ENCODE data around the gene RAB34.

RAB34 gene

GRCh38 chr17:28763137-28763799 lies 45.6 kb upstream of the RAB34 start:
- TF ChIP-seq EZH2phosphoT487 (IDR thresholded peaks at IDR 0.05; ENCODE audit: borderline replicate concordance, low read length) = no peak
- TF ChIP-seq, protein P1, sequence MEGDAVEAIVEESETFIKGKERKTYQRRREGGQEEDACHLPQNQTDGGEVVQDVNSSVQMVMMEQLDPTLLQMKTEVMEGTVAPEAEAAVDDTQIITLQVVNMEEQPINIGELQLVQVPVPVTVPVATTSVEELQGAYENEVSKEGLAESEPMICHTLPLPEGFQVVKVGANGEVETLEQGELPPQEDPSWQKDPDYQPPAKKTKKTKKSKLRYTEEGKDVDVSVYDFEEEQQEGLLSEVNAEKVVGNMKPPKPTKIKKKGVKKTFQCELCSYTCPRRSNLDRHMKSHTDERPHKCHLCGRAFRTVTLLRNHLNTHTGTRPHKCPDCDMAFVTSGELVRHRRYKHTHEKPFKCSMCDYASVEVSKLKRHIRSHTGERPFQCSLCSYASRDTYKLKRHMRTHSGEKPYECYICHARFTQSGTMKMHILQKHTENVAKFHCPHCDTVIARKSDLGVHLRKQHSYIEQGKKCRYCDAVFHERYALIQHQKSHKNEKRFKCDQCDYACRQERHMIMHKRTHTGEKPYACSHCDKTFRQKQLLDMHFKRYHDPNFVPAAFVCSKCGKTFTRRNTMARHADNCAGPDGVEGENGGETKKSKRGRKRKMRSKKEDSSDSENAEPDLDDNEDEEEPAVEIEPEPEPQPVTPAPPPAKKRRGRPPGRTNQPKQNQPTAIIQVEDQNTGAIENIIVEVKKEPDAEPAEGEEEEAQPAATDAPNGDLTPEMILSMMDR (IDR thresholded peaks at IDR 0.05; ENCODE audit: low read depth, low read length, poor library complexity, severe bottlenecking) = no peak
- no peaks in the 10 kb centered on the region for H3F3A ChIP-seq (ENCODE audit: control insufficient read depth, insufficient read depth)
- no peaks in the 10 kb centered on the region for H3K9me3 ChIP-seq (ENCODE audit: control insufficient read depth, insufficient read depth, low read length)
- no peaks in the 10 kb centered on the region for H3K27me3 ChIP-seq (ENCODE audit: control insufficient read depth, low read length)
- no peaks in the 10 kb centered on the region for H4K20me1 ChIP-seq (ENCODE audit: control insufficient read depth, insufficient read depth, low read depth, low read length)
- H3K4me2 ChIP-seq (ENCODE audit: low read length) = no peak overlapping the region
- no peaks in the 10 kb centered on the region for H3K79me2 ChIP-seq (ENCODE audit: control insufficient read depth, low read length)
- no peak overlapping the region for H3K27ac ChIP-seq (ENCODE audit: low read depth, low read length)
- no peak overlapping the region for H3K4me3 ChIP-seq (ENCODE audit: low read length)
- peaks cover 9% of the 10 kb centered on the region for H3K4me1 ChIP-seq (ENCODE audit: control insufficient read depth, low read length)
- peaks cover 39% of the 10 kb centered on the region for H3K36me3 ChIP-seq (ENCODE audit: control insufficient read depth, low read length)
- H3K9me2 ChIP-seq (replicated peaks; ENCODE audit: control insufficient read depth, low read length) = no peaks in the 10 kb centered on the region

DNA sequence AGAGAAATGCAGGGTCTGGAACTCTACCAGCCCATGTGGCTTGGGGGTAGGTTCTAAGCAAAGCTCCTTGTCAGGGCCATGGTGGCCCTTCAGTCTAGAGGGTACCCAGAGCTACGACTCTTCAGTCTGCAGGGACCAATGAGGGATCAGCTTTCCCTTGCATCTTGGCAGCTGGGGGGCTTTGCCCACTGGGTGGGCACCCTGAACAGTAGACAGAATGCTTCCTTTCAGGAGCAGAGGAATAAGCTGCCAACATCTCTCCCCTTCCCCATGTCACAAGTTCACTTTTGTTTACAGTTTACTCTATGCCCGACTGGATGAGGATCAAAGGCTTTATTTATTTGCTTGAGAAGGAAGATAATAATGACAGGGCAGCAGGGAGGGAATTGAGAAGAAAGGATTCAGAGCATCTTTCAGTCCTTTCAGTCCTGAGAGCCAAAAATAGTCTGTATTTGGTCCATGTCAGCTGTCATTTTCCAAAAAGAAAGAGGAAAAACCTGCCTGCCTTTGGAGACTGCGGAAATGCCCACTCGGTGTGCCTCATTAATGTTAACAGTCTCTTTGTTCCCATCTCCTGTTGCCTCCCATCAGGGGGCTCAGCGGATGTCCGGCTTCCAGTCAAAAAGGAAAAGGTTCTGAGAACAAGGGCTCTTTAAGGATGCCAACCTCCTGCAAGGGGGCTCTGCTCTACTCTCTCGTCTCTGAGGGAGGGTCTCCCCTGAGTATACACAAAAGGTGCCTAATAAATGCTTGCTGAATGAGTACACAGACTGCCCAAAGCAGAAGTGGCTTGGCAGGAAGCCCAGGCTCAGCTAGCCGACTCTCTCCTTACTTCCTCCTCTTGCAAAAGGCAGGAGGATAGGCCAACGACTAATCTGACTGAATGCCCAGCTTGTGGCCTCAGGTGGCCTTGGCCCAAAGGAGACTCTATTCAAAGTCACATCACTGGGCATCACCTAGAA lies 43.2 kb upstream of the RAB34 start:
- H3K36me3 ChIP-seq (ENCODE audit: control insufficient read depth, low read length) = peaks cover 34% of the 10 kb centered on the region
- no peak overlapping the region for H3K27ac ChIP-seq (ENCODE audit: low read depth, low read length)

GRCh38 chr17:28759256-28759865 lies 41.7 kb upstream of the RAB34 start:
- Histone ChIP-seq H3K4me2 (ENCODE audit: low read length) (no peak overlapping the region), H3K36me3 (ENCODE audit: control insufficient read depth, low read length) (peaks cover 34% of the 10 kb centered on the region), H4K20me1 (ENCODE audit: control insufficient read depth, insufficient read depth, low read depth, low read length) (0 out of 2 replicates have a peak, but pooled peaks cover 2% of the 10 kb centered on the region), H3F3A (ENCODE audit: control insufficient read depth, insufficient read depth) (no peaks in the 10 kb centered on the region; the same call in 1 of the 2 replicates), H3K4me3 (ENCODE audit: low read length) (no peak overlapping the region), H3K27ac (ENCODE audit: low read depth, low read length) (no peak overlapping the region), H3K27me3 (ENCODE audit: control insufficient read depth, low read length) (no peaks in the 10 kb centered on the region), H3K9me2 (replicated peaks; ENCODE audit: control insufficient read depth, low read length) (no peaks in the 10 kb centered on the region), H3K4me1 (ENCODE audit: control insufficient read depth, low read length) (peaks cover 9% of the 10 kb centered on the region), H3K79me2 (ENCODE audit: control insufficient read depth, low read length) (no peaks in the 10 kb centered on the region), H3K9me3 (ENCODE audit: control insufficient read depth, insufficient read depth, low read length) (no peaks in the 10 kb centered on the region)
- no peak for TF ChIP-seq EZH2phosphoT487 (IDR thresholded peaks at IDR 0.05; ENCODE audit: borderline replicate concordance, low read length)
- TF ChIP-seq, protein P1 (IDR thresholded peaks at IDR 0.05; ENCODE audit: low read depth, low read length, poor library complexity, severe bottlenecking) = no peak

More for the DNA sequence above, 43.2 kb upstream of the RAB34 start:
- Histone ChIP-seq H3K9me3 (ENCODE audit: control insufficient read depth, insufficient read depth, low read length) (no peaks in the 10 kb centered on the region), H4K20me1 (ENCODE audit: control insufficient read depth, insufficient read depth, low read depth, low read length) (0 out of 2 replicates have a peak, but pooled peaks cover 2% of the 10 kb centered on the region), H3K4me3 (ENCODE audit: low read length) (no peak overlapping the region), H3F3A (ENCODE audit: control insufficient read depth, insufficient read depth) (no peaks in the 10 kb centered on the region; the same call in 1 of the 2 replicates), H3K9me2 (replicated peaks; ENCODE audit: control insufficient read depth, low read length) (no peaks in the 10 kb centered on the region), H3K79me2 (ENCODE audit: control insufficient read depth, low read length) (no peaks in the 10 kb centered on the region), H3K27me3 (ENCODE audit: control insufficient read depth, low read length) (no peaks in the 10 kb centered on the region), H3K4me2 (ENCODE audit: low read length) (no peak overlapping the region), H3K4me1 (ENCODE audit: control insufficient read depth, low read length) (peaks cover 9% of the 10 kb centered on the region)
- TF ChIP-seq EZH2phosphoT487 (IDR thresholded peaks at IDR 0.05; ENCODE audit: borderline replicate concordance, low read length) = no peak
- TF ChIP-seq, protein P1 (IDR thresholded peaks at IDR 0.05; ENCODE audit: low read depth, low read length, poor library complexity, severe bottlenecking) = no peak
